Activated CD4-positive, alpha-beta T cell treated with anti-CD3 and anti-CD28 coated beads, Interleukin-2, amount 50 U/mL, for 24 hours (primary cell): ENCODE results near the gene RETSAT.
"Not testable (repeated sequence)": the region's sequence is repeated elsewhere in the genome, so short reads cannot be mapped to it uniquely, and the experiment has no call there.

Source experiments
- DNase-seq, 2 donors: peaks; one replicate each; pipeline ENCODE4 v3.0.0-alpha.2; 2020; ENCODE audit warnings: low read depth in 1 of 2, low spot score in 1 of 2

The RETSAT gene

GRCh38 chr2:85354286-85355072 is at the start of gene RETSAT, which contains the start of gene ELMOD3:
RETSAT (minus strand) TSS chr2:85354528; CDS start chr2:85354507, 21 bp downstream.
ELMOD3 (plus strand) TSS chr2:85354769; CDS start chr2:85357199, 2,430 bp downstream.
- DNase-seq: peak; percentile 78 to 97

- DNase-seq: no peak
Measured at GRCh38 chr2:85401844-85402243, 47.5 kb upstream of the RETSAT start.

GRCh38 chr2:85401464-85401805 is 47.1 kb upstream of the RETSAT start:
- DNase-seq: no peak

DNA sequence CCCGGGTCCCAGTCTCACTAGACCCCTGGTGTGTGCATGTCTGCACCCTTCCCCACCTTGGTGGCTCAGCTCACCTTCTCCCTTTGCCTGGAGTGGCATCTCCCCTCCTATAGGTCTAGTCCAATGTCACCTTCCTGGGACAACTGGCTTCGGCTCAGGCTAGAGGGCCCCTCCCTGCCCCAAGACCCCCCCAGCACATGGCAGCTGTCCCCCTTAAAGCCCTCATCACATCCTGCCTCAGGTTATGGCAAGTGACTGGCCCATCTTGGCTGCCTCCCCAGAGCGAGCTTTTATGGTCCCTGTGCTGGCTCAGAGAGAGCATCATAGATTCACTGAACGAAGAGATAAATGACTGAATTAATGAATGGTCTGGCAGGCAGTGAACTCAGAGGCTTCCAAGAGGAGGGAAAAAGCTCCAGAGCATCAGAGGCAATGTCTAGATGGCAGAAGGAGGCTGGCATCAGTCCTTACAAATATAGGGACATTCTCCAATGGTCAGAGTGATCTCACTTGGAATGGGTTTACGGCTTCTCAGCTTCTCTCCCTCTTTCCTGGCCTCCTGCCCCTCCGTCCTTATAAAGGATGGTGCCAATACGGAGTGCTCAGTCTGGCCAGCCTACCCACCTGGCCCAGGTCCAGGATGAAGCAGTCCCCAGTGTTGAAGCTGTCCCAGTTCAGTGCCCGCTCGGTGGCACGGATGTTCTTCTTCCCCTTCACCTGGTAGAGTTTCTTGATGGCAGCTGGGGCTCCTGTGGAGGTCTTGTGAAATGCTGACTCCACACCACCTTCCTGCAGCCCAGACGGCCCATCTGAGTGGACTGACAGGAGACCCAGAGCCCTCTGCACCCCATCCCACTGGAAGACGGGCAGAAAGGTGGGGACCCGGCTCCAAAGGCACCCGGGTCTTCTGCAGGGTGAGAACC is 46.5 kb upstream of the RETSAT start:
- no peak for DNase-seq

DNA sequence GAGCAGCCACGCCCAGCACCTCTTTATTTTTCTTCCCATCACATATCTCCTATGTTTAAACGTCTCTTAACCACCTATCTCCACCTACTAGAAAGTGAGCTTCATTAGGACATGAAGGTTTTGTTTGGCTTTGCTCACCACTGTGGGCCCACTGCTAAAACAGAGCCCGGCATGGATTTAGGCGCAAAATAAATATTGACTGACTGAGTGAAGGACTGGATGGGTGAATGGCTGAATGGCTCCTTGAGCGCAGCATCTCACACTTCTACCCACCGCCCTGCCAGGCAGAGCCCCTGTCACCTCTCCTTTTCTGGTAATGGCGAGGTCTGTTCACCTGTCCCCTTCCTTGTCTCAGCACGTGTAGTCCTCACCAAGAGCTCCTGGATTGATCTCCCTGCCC is 45.7 kb upstream of the RETSAT start:
- no peak for DNase-seq

GRCh38 chr2:85399183-85399455 is 44.8 kb upstream of the RETSAT start:
- DNase-seq: no peak

DNA sequence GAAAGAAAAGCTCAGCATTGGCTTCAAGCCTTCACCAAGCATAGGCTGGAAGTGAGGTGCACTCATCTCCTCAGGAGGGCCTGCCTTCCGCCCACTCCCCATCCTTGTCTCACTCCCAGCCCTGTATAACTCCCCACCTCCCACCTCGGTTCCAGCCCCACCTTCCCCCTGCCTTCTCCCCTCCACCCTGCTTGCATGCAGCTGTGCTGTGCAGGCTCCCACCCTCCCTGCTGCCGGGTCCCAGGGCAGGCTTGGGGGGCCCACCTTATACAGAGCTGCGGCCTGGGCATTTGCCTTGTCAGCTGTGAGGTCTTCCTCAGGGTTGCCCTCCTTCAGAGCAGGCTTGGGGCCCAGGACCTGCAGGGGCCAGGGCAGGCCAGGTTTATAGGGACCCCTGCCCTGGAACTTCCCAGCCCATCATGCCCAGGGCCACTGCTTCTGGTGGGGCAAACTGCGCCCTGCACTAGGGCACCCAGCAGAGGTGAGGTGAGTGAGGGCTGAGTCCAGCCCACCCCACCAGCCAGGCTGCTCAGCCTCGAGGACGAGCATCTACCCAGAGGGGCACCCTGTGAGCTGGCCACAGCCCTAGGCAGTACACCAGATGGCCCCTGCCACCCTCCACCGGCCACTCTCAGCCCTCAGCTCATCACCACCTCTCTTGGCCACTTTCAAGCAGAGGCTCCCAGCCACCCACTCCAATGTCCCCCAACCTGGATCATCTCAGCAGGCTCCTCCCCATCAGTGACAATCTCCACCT is 44.3 kb upstream of the RETSAT start:
- no peak for DNase-seq

DNA sequence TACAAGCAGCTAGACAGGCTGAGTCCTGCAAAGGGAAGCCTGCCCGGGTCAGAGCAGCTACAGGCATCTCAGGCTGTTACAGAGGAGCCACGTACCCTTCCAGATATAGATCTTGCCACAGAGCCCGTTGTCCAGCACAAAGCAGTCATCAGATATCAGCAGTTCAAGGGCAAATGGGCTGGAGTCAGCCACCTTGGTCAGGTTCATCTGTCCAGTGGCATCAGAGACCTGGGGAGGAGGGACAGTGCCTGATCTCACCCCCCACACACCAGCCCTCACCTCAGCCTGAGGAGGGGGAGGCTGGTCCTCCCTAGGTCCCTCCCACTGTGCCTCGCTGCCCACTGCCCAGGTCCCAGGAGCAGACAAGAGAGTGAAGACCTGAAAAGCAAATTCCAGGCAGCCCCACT is 43.6 kb upstream of the RETSAT start:
- no peak for DNase-seq

- no peak for DNase-seq
Measured at GRCh38 chr2:85396531-85397470, 42.5 kb upstream of the RETSAT start.

- no peak for DNase-seq
Measured at GRCh38 chr2:85395912-85396475, 41.7 kb upstream of the RETSAT start.

GRCh38 chr2:85394976-85395375 is 40.6 kb upstream of the RETSAT start:
- no peak for DNase-seq

GRCh38 chr2:85394261-85394681 is 39.9 kb upstream of the RETSAT start:
- no peak for DNase-seq

DNA sequence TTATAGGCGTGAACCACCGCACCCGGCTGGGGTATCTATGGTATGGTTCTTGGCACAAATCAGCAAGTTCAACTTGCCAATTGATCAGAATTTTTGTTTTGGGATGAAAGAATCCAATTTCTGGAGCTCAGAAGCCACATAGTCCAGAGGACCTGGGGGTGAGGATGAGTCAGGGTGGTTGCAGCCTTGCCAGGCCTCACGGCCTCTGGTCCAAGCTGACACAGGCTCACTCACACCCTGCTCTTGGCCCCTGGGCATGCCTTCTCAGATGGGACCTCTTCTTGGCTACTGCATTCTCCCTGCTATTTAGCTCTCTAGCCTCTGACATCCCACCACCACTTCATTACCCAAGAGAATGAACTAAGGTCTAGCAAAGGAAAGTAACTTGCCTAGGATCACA is 39.5 kb upstream of the RETSAT start:
- no peak for DNase-seq

GRCh38 chr2:85390941-85391669 is 36.8 kb upstream of the RETSAT start:
- DNase-seq: peak; percentile 47 to 51

GRCh38 chr2:85388878-85389538 is 34.7 kb upstream of the RETSAT start:
- no peak for DNase-seq

DNA sequence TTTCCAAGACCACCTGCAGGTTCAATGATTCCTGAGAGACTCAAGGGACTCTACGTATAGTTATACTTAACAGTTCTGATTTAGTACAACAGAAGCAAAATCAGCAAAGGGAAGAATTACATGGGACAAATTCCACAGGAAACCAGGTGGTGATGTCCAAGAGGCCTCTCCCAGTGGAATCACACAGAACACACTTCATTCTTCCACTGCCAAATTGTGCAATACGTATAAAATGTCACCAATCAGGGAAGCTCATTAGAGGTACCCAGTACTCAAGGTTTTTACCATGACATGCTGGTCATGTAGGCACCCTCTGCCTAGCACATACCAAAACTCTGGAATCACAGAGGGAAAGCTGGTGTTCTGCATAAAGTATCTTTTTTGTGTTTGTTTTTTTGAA is 33.4 kb upstream of the RETSAT start:
- DNase-seq: no peak

DNA sequence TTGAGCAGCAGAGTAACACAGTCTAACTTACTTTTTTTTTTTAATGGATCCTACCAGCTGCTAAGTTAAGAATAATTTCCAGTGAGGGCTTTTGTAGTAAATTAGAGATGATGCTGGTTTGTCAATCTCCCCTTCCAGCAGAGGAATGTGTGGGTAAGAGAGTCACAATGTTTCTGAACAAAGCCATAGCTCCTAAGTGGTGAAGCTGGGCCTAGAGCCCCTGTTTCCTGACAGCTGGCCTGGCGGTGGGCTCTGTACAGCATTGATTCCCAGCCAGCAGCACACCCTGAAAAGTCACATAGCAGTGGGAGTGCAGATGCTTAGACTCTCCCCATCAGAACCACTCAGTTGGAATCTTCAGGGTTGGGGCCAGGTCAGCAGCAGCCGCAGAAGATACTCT is 31.4 kb upstream of the RETSAT start:
- DNase-seq: no peak

- no peak for DNase-seq
Measured at GRCh38 chr2:85383850-85384249, 29.5 kb upstream of the RETSAT start.

GRCh38 chr2:85383151-85383550 is 28.8 kb upstream of the RETSAT start:
- not testable (repeated sequence) for DNase-seq
